Gastrocnemius medialis (tissue), 4 donors: ENCODE results near the gene GPR157. TPM values are rescaled to one million over a fixed set of nuclear protein-coding genes. Genes with fewer than 3 reads are reported as not detected.

Experiments
- ATAC-seq, 2 donors: fragments of 150-250 bp; one replicate each; pipeline ENCODE4 v1.9.1; 2016
- DNase-seq, 2 donors: peaks; one replicate each; pipeline ENCODE4 v3.0.0-alpha.2; 2019
- H3K27ac ChIP-seq, 4 donors: fragments of 200-600 bp; sonication (generic); 1 replicate in 1 of 4; 2 replicates in 3 of 4; pipeline ENCODE4 v1.5.1; 2016 to 2018; ENCODE audit warnings: mild to moderate bottlenecking in 2 of 4, moderate library complexity in 1 of 4
- H3K27me3 ChIP-seq, 3 donors: fragments of 200-600 bp; sonication (generic) in 2 of 3; 1 replicate in 1 of 3; 2 replicates in 2 of 3; pipeline versions ENCODE4 v1.5.1 to v1.6.0; 2016 to 2019; ENCODE audit warnings: mild to moderate bottlenecking in 1 of 3, moderate library complexity in 1 of 3
- H3K36me3 ChIP-seq, 2 donors: fragments of 200-600 bp; sonication (generic) in 1 of 2; one replicate each; pipeline ENCODE4 v1.5.1; 2017 to 2018
- H3K4me1 ChIP-seq, 2 donors: fragments of 200-600 bp; sonication (generic) in 1 of 2; one replicate each; pipeline ENCODE4 v1.5.1; 2016 to 2017; ENCODE audit warnings: mild to moderate bottlenecking in 2 of 2
- H3K4me3 ChIP-seq, 4 donors: fragments of 200-600 bp; sonication (generic) in 3 of 4; 1 replicate in 1 of 4; 2 replicates in 3 of 4; pipeline ENCODE4 v1.5.1; 2016 to 2019; ENCODE audit warnings: mild to moderate bottlenecking in 2 of 4
- H3K9me3 ChIP-seq, 3 donors: fragments of 200-600 bp; sonication (generic) in 2 of 3; 1 replicate in 1 of 3; 2 replicates in 2 of 3; pipeline ENCODE4 v1.5.1; 2016 to 2019
- CTCF ChIP-seq, 5 experiments: fragments of 450-650 bp in 3 of 5; fragments of 200-600 bp in 2 of 5; sonication (generic) in 2 of 5; IDR thresholded peaks in 4 of 5; conservative IDR thresholded peaks in 1 of 5; 1 replicate in 4 of 5; 2 replicates in 1 of 5; pipeline ENCODE4 v1.5.1; 2016 to 2019; ENCODE audit warnings: antibody characterized with exemption in 5 of 5, mild to moderate bottlenecking in 3 of 5, moderate library complexity in 3 of 5
- POLR2A ChIP-seq, 2 donors: fragments of 450-650 bp; IDR thresholded peaks; one replicate each; pipeline ENCODE4 v1.6.1; 2017; ENCODE audit warnings: antibody characterized with exemption in 2 of 2, mild to moderate bottlenecking in 2 of 2, moderate library complexity in 2 of 2
- in situ Hi-C, 4 donors: fragments of 200-750 bp; cut with MboI; loops; one replicate each; pipeline versions ENCODE4 v1.15.0 to v1.8.0; 2017; ENCODE audit warnings: low sequenced_read_pairs in 4 of 4
- intact Hi-C: fragments of 100-400 bp; cut with DNase I; formaldehyde crosslinking; loops from one replicate; pipeline ENCODE4 v1.15.1; 2023; ENCODE audit warnings: low total_unique reads
- total RNA-seq, 4 donors: library from RNA; depleted of rRNA; stranded (reverse); fragments of >200 nt; gene quantifications; one replicate each; pipeline versions ENCODE4 v1.1.0 to v1.2.3, GENCODE V29; 2016

GPR157 gene
- total RNA-seq, 4 donors from 2014 or later = 12.9 to 38.1 (median 18.9) TPM

GRCh38 chr1:9110669-9111356 is 18.1 kb downstream of the GPR157 start:
- intact Hi-C loops = loop anchor here (1.0 kb wide), 1 partner anchor 85 kb away; no protein-coding TSS in a partner anchor

GRCh38 chr1:9108056-9108665 is 20.7 kb downstream of the GPR157 start:
- Histone ChIP-seq H3K27me3 (no peaks in the 10 kb centered on the region), H3K27ac (no peak overlapping the region), H3K4me1 (no peaks in the 10 kb centered on the region), H3K9me3 (no peaks in the 10 kb centered on the region), H3K4me3 (no peak overlapping the region), H3K36me3 (peaks cover 0 to 34% of the 10 kb centered on the region in 2 donors)
- no peak for DNase-seq
- TF ChIP-seq CTCF (IDR thresholded peaks at IDR 0.05 in 4 of 5, conservative IDR thresholded peaks at IDR 0.05 in 1 of 5) (no peak), POLR2A (IDR thresholded peaks at IDR 0.05) (no peak)
- intact Hi-C loops = no loop called here
- in situ Hi-C loops = loop anchor here in 2 of 4 donors (10.0 kb wide), 3 partner anchors 93 to 173 kb away; no protein-coding TSS in a partner anchor
- ATAC-seq = no peak

More at GRCh38 chr1:9110669-9111356, 18.1 kb downstream of the GPR157 start:
- Histone ChIP-seq H3K27ac (peak overlapping the region in 1 of 4 donors; percentile 18), H3K4me1 (peaks cover 0 to 4% of the 10 kb centered on the region in 2 donors), H3K4me3 (no peak overlapping the region), H3K36me3 (peaks cover 0 to 19% of the 10 kb centered on the region in 2 donors), H3K9me3 (no peaks in the 10 kb centered on the region), H3K27me3 (no peaks in the 10 kb centered on the region)
- TF ChIP-seq CTCF (IDR thresholded peaks at IDR 0.05 in 4 of 5, conservative IDR thresholded peaks at IDR 0.05 in 1 of 5) (peak; percentile 92 to 96 (median 94)), POLR2A (IDR thresholded peaks at IDR 0.05) (no peak)
- in situ Hi-C loops = loop anchor here in 2 of 4 donors (5.0 to 10.0 kb wide), 2 partner anchors 86 to 384 kb away; no protein-coding TSS in a partner anchor
- ATAC-seq (peak; percentile 22 to 42), DNase-seq (peak; percentile 69 to 83)

GRCh38 chr1:9107136-9107535 is 21.8 kb downstream of the GPR157 start:
- no peaks in the 10 kb centered on the region for H3K9me3 ChIP-seq
- H3K27me3 ChIP-seq = no peaks in the 10 kb centered on the region
- DNase-seq = no peak
- no peak for ATAC-seq
- in situ Hi-C loops (loop anchor here in 2 of 4 donors (10.0 kb wide), 3 partner anchors 92 to 172 kb away; no protein-coding TSS in a partner anchor), intact Hi-C loops (no loop called here)
- H3K4me1 ChIP-seq = no peaks in the 10 kb centered on the region
- no peak overlapping the region for H3K4me3 ChIP-seq
- no peak for TF ChIP-seq POLR2A (IDR thresholded peaks at IDR 0.05)
- TF ChIP-seq CTCF (IDR thresholded peaks at IDR 0.05 in 4 of 5, conservative IDR thresholded peaks at IDR 0.05 in 1 of 5) = no peak
- peaks cover 0 to 42% of the 10 kb centered on the region in 2 donors for H3K36me3 ChIP-seq
- peak overlapping the region in 1 of 4 donors; percentile 13 for H3K27ac ChIP-seq

- intact Hi-C loops (no loop called here), in situ Hi-C loops (loop anchor here in 2 of 4 donors (10.0 kb wide), 3 partner anchors 91 to 171 kb away; no protein-coding TSS in a partner anchor)
- H3K27me3 ChIP-seq = no peaks in the 10 kb centered on the region
- no peak for TF ChIP-seq CTCF (IDR thresholded peaks at IDR 0.05 in 4 of 5, conservative IDR thresholded peaks at IDR 0.05 in 1 of 5)
- no peak for TF ChIP-seq POLR2A (IDR thresholded peaks at IDR 0.05)
- ATAC-seq (no peak), DNase-seq (no peak)
- H3K9me3 ChIP-seq = no peaks in the 10 kb centered on the region
- peaks cover 0 to 41% of the 10 kb centered on the region in 2 donors for H3K36me3 ChIP-seq
- H3K27ac ChIP-seq = no peak overlapping the region
- H3K4me1 ChIP-seq = peaks cover 1 to 2% of the 10 kb centered on the region in 2 donors
- no peak overlapping the region for H3K4me3 ChIP-seq
Measured at GRCh38 chr1:9106286-9106685, 22.6 kb downstream of the GPR157 start.
